GM21367 (cell line): ENCODE measurements around the gene COL26A1.
"Not testable (repeated sequence)": the region's sequence is repeated elsewhere in the genome, so short reads cannot be mapped to it uniquely, and the experiment has no call there.

ENCODE experiments used
- ATAC-seq: cut with Tn5 transposase; IDR thresholded peaks from one replicate; pipeline ENCODE4 v1.9.1; 2021; ENCODE audit not compliant: unreplicated experiment

Gene COL26A1

GRCh38 chr7:101547916-101548661 is 185.4 kb downstream of the COL26A1 start:
- no peak for ATAC-seq

- no peak for ATAC-seq
Measured at GRCh38 chr7:101549734-101550133, 187.1 kb downstream of the COL26A1 start.

- no peak for ATAC-seq
Measured at GRCh38 chr7:101550641-101551541, 188.2 kb downstream of the COL26A1 start.

GRCh38 chr7:101553018-101553770 is 190.5 kb downstream of the COL26A1 start:
- ATAC-seq: no peak

- no peak for ATAC-seq
Measured at GRCh38 chr7:101553771-101554445, 191.2 kb downstream of the COL26A1 start.

- ATAC-seq: no peak
Measured at GRCh38 chr7:101554584-101555268, 192.1 kb downstream of the COL26A1 start.

GRCh38 chr7:101555269-101555920 is 192.7 kb downstream of the COL26A1 start:
- ATAC-seq: no peak

GRCh38 chr7:101555921-101556275 is 193.2 kb downstream of the COL26A1 start:
- ATAC-seq: no peak

- ATAC-seq: no peak
Measured at GRCh38 chr7:101556453-101556968, 193.8 kb downstream of the COL26A1 start.

- no peak for ATAC-seq
Measured at GRCh38 chr7:101557421-101557820, 194.7 kb downstream of the COL26A1 start.

- ATAC-seq: no peak
Measured at GRCh38 chr7:101557978-101558741, 195.5 kb downstream of the COL26A1 start.

GRCh38 chr7:101558742-101559325 is 196.2 kb downstream of the COL26A1 start:
- no peak for ATAC-seq

- ATAC-seq: no peak
Measured at GRCh38 chr7:101559586-101559985, 196.9 kb downstream of the COL26A1 start.

- ATAC-seq: not testable (repeated sequence)
Measured at GRCh38 chr7:101560021-101560420, 197.3 kb downstream of the COL26A1 start.

- no peak for ATAC-seq
Measured at GRCh38 chr7:101560856-101561255, 198.2 kb downstream of the COL26A1 start.

- not testable (repeated sequence) for ATAC-seq
Measured at GRCh38 chr7:101561293-101561692, 198.6 kb downstream of the COL26A1 start.

GRCh38 chr7:101562531-101563197 is 200.0 kb downstream of the COL26A1 start:
- no peak for ATAC-seq
